HG03469 (cell line): ENCODE data around the gene MBOAT1.
A peak's percentile ranks its signal among the peaks of the same experiment; 100 is the strongest.
"Not testable (repeated sequence)": the region's sequence is repeated elsewhere in the genome, so short reads cannot be mapped to it uniquely, and the experiment has no call there.

Source experiments
- ATAC-seq: cut with Tn5 transposase; IDR thresholded peaks from one replicate; pipeline ENCODE4 v1.9.1; 2021; ENCODE audit warnings: mild to moderate bottlenecking, moderate library complexity, moderate number of reproducible peaks; ENCODE audit not compliant: unreplicated experiment

Gene MBOAT1

DNA sequence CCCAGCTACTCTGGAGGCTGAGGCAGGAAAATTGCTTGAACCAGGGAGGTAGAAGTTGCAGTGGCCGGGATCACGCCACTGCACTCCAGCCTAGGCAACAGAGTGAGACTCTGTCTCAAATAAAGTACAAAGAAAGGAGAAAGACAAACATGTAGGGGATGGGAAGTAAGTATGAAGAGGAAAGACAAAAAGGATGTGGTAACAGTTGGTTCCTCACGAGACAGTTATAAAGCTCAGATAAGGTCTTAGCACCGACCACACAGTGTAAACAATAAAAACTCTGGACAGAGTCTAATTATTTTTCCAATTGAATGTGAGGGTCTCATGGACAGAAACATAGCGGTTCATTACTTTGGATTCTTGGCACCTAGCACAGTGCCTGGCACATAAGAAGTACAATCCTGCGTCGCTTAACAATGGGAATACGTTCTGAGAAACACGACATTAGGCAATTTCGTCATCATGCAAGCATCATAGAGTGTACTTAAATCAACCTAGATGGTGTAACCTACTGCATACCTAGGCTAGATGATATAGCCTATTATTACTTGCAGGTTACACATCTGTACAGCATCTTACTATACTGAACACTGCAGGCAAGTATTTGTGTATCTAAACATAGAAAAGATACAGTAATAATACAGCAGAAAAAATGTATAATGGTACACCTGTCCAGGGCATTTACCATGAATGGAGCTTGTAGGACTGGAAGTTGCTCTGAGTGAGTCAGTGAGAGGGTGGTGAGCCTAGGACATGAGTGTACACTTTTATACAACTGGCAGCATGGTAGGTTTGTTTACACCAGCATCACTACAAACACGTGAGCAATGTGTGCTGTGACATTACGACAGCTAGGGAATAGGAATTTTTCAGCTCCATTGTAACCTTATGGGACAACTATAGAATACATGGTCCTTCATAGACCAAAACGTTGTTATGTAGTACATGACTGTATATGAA lies 38.2 kb downstream of the MBOAT1 start:
- ATAC-seq = peak; percentile 69

DNA sequence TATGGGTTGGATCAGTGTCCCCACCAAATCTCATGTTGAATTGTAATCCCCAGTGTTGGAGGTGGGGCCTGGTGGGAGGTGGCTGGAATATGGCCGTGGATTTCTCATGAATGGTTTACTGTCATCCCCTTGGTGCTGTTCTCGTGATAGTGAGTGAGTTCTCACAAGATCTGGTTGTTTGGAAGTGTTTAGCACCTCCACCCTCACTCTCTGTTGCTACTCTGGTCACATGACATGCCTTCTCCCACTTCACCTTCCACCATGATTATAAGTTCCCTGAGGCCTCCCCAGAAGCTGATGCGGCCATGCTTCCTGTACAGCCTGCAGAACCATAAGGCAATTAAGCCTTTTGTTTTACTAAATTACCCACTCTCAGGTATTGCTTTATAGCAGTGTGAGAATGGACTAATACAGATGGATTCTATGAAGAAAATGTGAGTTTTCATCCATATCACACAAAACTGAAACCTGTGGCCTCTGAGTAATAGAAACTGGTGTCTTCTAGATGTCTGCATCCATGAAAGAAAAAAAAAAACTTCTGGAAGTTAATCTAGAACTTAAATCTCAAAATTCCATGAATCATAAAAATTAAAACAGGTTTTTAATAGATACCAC lies 39.3 kb downstream of the MBOAT1 start:
- ATAC-seq = no peak

DNA sequence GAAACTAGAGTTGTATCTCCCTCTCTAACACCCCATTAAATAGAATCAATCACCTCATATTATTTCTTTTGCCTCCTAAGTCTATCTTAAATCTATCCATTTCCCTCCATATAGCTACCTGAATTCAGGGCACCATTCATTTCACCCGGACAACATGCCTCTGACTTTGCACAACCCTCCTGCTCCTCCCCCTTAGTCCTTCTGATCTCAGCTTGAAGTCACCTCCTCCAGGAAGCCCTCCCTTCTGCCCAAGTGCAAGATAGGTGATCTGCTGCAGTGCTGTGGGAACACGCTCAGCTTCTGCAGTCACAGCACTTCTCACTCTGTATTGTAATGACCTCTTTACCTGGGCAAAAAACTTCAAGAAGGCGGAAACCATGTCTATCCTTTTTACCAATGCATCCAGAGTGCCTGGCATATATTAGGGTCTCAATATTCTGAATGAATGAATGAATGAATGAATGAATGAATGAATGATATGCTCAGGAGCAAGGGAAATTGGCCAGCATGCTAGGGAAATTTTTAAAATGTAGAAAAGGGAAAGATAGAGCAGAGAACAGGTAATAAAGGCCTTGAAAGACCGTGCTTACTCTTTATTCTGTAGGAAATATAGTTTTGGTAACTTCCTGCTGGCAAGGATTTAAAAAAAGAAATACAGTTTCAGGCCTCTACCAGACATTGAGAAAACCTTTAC lies 41.7 kb downstream of the MBOAT1 start:
- ATAC-seq = no peak

DNA sequence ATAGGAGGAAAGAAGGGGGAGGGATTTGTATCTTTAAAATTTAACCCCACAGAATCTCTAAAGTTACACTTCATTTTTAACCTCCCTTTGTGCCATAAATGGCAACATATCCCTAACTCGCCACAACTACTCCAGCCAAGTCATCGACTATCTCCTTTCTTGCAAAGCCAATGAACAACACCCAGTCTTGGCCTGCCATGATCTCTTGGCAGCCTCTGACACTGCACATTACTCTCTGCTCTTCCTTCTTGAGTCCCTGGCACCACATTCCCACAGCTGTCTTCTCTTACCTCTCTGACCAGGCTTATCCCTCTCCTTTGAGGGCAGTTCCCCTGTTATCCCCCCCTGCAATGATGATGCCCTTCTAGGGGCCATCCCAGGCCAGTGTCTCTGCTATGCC lies 42.5 kb downstream of the MBOAT1 start:
- no peak for ATAC-seq

DNA sequence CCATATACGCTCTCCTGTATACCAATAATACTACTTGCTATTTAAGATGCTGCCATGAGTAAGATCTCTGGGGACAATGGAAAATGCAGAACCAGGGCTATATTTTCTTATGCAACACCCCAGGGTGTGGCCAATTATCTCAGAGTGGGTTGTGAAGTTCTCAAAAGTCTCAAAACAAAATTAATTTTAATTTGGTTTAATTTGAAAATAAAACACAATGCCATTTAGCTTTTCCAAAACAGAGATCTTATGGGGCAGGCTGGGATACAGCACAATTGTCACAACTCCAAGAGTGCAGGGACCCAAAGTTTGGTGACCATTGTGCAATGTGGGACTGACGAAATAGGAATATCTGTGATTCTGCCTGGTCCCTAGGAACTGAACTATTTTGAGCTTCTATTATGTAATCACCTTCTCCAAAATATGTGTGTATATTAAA lies 43.1 kb downstream of the MBOAT1 start:
- ATAC-seq = no peak

DNA sequence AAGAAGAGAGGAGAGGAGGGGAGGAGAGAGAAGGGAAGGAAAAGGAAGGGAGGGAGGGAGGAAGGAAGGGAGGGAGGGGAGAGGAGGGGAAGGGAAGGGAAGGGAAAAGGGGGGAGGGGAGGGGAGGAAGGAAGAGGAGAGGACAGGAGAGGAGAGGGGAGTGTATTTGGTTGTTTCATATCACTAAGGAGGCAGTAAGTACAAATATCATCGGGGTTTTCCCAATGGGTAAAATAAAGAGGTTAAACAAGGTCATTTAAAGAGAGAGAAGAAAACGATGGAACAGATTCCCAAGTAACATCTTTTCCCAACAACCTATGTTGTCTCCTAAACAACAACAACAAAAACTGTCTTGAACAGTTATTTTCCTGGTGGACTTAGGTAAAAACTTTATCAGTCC lies 43.6 kb downstream of the MBOAT1 start:
- ATAC-seq = no peak

DNA sequence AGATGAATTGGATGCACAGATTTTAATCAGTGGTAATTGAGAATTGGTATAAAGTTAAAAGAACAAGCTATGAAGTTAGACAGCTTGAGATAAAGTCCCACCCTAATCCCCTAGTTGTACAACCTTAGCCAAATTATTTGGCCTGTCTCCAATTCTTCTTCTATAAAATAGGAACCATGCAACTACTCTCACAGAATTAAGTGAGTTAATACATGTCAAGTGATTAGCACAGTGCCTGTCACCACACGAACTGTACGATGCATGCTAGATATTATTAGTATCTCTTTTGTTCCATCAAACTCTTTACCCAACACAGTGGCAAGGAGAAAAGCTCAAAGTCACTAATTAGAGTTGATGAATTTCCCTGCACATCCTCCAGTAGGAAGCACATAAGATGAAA lies 44.7 kb downstream of the MBOAT1 start:
- ATAC-seq = no peak

DNA sequence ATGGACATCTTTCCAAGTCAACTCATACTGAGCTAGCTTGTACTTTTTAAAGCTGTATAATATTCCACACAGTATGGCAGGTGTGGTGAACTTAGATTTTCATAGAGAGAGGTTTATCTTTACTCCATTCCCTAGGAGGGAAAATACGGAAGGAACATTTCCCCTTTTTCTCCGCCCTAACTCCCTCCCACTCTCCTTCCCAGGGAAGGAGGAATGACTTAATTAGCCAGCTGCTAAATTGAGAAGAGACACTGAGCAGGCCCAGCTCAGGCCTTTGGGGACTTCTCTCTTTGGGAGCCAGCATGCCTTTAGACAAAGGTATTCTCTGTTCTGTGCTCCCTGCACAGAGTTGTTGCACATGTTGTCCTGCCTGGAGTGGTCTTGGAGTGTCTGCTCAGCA lies 46.1 kb downstream of the MBOAT1 start:
- no peak for ATAC-seq

DNA sequence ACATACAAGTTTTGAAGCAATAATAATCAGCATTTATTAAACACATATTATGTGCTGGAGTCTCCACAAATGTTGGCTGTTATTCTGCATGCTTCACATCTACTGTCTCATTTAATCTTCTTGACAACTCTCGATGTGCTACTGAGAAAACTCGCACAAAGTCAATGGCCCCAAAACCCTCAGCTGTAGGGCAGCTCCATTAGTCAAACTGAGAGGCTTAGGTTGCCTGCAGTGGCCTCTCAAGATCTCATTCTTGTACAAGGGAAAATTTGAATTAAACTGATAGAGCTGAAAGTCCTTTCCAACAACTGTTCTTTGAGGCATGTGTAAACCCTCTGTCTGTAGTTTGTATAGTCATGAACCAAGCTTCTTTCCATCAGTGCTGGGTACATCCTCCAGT lies 49.8 kb downstream of the MBOAT1 start:
- ATAC-seq = no peak

DNA sequence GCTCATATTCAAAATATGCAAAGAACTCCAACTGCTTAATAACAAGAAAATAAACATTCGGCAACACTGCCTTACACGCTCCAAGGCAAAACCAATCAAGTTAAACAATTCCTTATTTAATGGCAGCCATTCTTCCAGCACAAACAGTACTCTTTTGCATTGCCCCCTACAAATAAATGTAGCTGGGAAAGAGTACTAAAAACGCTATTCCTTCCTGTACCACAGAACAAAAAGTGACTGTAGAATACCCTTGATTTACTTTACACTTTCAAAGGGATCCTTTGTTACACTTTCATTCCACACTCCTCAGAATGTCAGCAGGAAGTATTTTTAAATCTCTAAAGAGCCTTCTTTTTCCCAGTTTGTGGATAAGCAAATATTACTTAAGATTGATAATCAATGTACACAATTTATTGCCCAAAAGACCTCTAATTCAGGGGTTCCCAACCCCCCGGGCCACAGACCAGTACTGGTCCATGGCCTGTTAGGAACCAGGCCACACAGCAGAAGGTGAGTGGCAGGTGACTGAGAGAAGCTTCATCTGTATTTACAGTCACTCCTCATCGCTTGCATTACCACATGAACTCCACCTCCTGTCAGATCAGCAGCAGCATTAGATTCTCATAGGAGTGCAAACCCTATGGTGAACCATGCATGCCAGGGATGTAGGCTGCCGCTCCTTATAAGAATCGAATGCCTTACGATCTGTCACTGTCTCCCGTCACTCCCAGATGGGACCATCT lies 51.6 kb downstream of the MBOAT1 start:
- no peak for ATAC-seq

DNA sequence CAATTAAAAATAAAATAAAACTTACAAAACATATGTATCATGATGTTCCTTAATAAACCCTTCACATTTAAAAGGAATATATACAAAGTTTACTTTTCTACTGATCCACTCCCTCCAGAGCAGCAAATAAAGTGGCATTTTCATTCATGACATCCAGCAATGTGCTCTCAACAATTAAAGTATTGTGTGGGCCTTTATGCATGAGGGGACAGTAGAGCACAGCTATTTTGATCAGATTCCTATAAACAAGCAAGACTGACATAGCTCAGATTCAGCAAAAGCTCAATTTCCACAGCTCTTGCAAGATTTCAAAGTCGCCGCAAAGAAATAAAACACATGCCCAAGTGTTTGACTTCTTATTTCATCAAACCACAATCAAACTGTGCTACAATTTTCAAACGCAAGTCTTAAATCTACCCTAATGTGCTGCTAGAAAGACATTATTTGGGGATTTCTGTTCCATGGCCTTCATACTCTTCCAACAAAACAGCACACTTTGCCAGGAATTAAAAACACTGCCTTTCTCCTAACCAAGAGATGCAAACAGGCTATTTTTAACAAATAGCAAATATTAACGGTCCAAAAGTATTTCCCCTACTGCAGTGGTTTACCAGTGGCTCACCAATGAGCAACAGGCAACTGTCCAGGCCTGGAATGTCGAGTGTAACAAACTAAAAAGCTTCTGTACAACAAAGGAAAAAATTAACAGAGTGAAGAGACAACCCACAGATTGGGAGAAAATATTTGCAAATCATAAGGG lies 52.3 kb downstream of the MBOAT1 start:
- ATAC-seq = no peak

DNA sequence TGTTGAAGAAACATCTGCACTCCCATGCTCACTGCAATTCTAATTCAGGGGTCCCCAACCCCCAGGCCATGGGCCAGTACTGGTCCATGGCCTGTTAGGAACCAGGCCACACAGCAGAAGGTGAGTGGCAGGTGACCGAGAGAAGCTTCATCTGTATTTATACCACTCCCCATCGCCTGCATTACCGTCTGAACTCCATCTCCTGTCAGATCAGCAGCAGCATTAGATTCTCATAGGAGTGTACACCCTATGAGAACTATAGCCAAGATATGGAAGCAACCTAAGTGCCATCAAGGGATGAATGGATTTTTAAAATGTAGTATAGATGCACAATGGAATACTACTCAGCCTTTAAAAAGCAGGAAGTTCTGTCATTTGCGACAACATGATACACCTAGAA lies 53.2 kb downstream of the MBOAT1 start:
- no peak for ATAC-seq

DNA sequence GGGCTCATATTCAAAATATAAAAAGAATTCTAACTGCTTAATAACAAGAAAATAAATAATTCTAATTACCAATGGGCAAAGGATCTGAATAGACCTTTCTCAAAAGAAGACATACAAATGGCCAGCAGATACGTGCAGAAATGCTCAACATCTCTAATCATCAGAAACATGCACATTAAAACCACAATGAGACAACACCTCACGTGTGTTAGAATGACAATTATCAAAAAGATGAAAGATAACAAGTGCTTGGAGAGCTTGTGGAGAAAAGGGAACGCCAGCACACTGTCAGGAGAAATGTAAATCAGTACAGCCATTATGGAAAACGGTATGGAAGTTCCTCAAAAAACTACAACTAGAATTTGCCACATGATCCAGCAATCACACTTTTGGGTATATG lies 53.6 kb downstream of the MBOAT1 start:
- ATAC-seq = no peak

DNA sequence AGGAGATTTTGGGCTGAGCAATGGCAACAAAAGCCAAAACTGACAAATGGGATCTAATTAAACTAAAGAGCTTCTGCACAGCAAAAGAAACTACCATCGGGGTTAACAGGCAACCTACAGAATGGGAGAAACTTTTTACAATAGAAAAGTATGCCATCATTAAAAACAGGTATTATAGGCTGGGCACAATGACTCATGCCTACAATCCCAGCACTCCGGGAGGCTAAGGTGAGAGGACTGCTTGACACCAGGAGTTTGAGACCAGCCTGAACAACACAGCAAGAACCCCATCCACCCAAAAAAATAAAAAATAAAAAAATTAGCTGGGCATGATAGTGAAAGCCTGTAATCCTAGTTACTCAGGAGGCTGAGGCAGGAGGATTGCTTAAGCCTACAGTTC lies 55.4 kb downstream of the MBOAT1 start:
- ATAC-seq = no peak

DNA sequence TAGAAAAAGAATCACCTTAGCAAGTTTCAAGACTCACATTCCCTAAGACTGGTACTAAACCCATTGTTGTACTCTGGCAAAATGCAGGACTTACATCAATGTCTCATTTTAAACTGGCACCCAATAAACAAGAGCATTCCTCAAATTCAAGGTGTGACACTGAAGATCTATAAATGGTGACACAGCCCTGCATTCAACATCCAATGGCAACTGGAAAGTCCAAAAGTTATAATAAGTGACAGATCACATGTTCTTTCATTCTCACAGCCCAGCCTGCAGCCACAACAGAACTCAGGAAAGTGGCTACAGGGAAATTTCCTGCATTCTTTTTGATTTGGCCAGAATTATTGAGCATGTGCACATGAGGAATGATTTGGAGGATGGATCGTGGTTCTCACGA lies 57.5 kb downstream of the MBOAT1 start:
- ATAC-seq = no peak

DNA sequence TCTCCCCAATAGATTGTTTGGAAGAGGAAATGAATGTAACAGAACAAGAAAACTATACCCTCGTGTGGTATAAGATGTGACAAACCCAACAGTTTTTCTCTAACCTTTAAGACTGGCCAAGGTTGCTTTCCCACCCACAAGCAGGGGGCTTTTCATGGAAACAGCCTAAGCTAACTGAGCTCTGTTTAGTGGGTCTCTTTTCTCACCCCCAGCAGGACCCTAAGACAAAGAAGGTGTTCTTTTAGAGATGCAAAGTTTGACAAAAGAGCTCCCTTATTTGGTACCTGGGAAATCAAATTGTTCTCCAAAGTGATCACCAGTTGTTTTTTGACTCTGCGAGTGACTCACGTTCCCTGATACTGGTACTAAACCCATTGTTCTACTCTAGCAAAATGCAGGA lies 59.1 kb downstream of the MBOAT1 start:
- ATAC-seq = no peak

DNA sequence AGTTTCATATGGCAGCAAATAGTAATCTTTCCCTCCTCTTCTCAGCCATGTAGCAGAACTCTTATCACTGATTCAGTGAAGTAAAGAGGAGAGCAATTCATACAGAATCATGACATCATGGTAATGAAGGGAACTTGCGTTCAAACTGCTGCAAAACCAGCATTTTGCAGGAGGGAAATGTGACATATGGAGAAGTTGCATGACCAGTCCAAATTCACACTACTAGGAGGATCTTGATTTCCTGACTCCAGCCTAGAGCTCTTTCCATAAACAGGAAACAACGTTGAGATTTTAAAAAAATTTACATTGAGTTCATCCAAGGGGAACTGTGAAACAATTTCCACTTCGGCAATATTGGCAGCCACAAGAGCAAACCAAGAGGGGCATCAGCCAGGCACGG lies 63.8 kb downstream of the MBOAT1 start:
- no peak for ATAC-seq

DNA sequence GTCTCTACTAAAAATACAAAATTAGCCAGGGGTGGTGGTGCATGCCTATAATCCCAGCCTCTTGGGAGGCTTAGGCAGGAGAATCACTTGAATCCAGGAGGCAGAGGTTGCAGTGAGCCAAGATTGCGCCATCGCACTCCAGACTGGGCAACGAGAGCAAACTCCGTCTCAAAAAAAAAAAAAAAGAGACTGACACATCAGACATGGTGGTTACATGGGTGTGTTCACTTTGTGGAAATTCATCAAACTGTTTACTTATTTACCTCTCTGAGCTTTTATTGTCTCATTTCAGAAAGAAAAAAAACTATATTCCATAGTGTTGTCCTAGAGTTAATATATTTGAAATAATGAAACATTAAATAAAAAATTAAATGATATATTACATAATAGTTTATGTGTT lies 64.8 kb downstream of the MBOAT1 start:
- ATAC-seq = no peak

DNA sequence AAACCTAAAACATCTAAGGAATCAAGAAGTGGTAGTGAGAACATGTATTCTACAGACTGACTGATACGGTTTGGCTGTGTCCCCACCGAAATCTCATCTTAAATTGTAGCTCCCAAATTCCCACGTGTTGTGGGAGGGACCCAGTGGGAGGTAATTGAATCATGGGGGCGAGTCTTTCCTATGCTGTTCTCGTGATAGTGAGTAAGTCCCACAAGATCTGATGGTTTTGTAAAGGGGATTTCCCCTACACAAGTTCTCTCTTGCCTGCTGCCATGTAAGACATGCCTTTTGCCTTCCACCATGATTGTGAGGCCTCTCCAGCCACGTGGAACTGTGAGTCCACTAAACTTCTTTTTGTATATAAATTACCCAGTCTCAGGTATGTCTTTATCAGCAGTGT lies 65.4 kb downstream of the MBOAT1 start:
- ATAC-seq = not testable (repeated sequence)

DNA sequence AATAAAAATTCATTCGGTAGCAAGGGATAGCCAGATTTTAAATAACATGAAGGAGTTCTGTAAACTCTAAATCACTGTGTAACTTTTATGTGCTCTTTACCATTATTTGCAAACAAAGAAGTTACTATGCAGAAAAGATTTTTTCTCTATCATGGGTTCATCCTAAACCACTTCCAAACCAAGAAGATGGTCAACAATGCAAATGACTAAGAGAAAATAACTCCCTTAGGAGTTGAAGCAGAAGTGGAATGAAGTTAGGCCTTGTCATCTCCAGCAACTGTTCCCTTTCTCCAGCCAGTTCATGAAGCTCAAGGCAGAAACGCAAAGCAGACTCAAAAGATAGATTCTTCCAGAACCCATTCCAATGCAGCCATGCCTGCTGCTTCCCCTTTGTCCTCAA lies 66.0 kb downstream of the MBOAT1 start:
- ATAC-seq = no peak
